Uterus (tissue), 4 donors: ENCODE data around the gene SERHL2. TPM values are rescaled to one million over a fixed set of nuclear protein-coding genes. Genes with fewer than 3 reads are reported as not detected.
"Not testable (repeated sequence)": the region's sequence is repeated elsewhere in the genome, so short reads cannot be mapped to it uniquely, and the experiment has no call there.

Experiments
- DNase-seq, 2 donors: peaks; one replicate each; pipeline ENCODE4 v3.0.0-alpha.2; 2019 to 2020
- H3K27ac ChIP-seq, 2 donors: fragments of 200-600 bp; sonication (generic); 1 replicate in 1 of 2; 2 replicates in 1 of 2; pipeline ENCODE4 v1.5.1; 2016 to 2018
- H3K27me3 ChIP-seq, 2 donors: fragments of 200-600 bp; sonication (generic); one replicate each; pipeline ENCODE4 v1.5.1; 2018 to 2019; ENCODE audit warnings: control low read depth in 1 of 2
- H3K36me3 ChIP-seq, 2 donors: fragments of 200-600 bp; sonication (generic); one replicate each; pipeline ENCODE4 v1.5.1; 2019; ENCODE audit warnings: control low read depth in 1 of 2
- H3K4me1 ChIP-seq, 2 donors: fragments of 200-600 bp; sonication (generic); one replicate each; pipeline ENCODE4 v1.5.1; 2018 to 2019; ENCODE audit warnings: control low read depth in 1 of 2
- H3K4me3 ChIP-seq, 2 donors: fragments of 200-600 bp; sonication (generic); 1 replicate in 1 of 2; 2 replicates in 1 of 2; pipeline ENCODE4 v1.5.1; 2018 to 2019; ENCODE audit warnings: mild to moderate bottlenecking in 1 of 2
- H3K9me3 ChIP-seq, 2 donors: fragments of 200-600 bp; sonication (generic); one replicate each; pipeline ENCODE4 v1.5.1; 2019; ENCODE audit warnings: control low read depth in 1 of 2
- CTCF ChIP-seq, 4 experiments: fragments of 200-600 bp in 2 of 4; fragments of 450-650 bp in 2 of 4; sonication (generic) in 2 of 4; IDR thresholded peaks; one replicate each; pipeline ENCODE4 v1.5.1; 2016 to 2019; ENCODE audit warnings: antibody characterized with exemption in 4 of 4, mild to moderate bottlenecking in 2 of 4, moderate library complexity in 1 of 4
- POLR2A ChIP-seq, 2 donors: fragments of 450-650 bp; IDR thresholded peaks; one replicate each; pipeline ENCODE4 v1.6.1; 2016; ENCODE audit warnings: antibody characterized with exemption in 2 of 2, mild to moderate bottlenecking in 1 of 2, moderate library complexity in 1 of 2
- intact Hi-C: fragments of 100-400 bp; cut with DNase I; formaldehyde crosslinking; loops from one replicate; pipeline ENCODE4 v1.15.1; 2023; ENCODE audit warnings: low total_unique reads
- total RNA-seq, 4 donors: library from RNA; depleted of rRNA in 3 of 4; stranded (reverse); fragments of >200 nt in 3 of 4; gene quantifications; one replicate each; pipeline versions ENCODE4 v1.1.0 to v1.2.4, GENCODE V29; 2014 to 2023
- donor health status: DM: yes; HTN: yes; CAD: no.

SERHL2 gene
- total RNA-seq, 4 donors from 2014 or later = 3.6 to 9.9 (median 6.7) TPM

DNA sequence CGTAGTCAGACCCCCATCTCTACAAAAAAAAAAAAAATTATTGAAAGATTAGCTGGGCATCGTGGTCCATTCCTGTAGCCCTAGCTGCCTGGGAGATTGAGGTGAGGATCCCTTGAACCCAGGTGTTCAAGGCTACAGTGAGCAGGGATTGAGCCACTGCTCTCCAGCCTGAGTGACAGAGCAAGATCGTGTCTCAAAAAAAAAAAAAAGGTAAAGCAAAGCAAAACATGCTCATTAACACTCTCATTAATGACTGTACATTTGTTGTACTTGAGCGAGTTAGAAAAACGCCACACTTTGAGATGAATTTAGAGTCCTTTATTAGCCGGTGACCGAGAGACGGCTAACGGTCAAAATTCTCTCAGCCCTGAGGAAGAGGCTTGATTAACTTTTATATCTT lies 6.2 kb upstream of the SERHL2 start:
- H3K27ac ChIP-seq = no peak overlapping the region
- no peaks in the 10 kb centered on the region for H3K4me1 ChIP-seq
- H3K36me3 ChIP-seq = no peaks in the 10 kb centered on the region
- H3K27me3 ChIP-seq = no peaks in the 10 kb centered on the region
- no peak for TF ChIP-seq CTCF (IDR thresholded peaks at IDR 0.05)
- TF ChIP-seq POLR2A (IDR thresholded peaks at IDR 0.05) = no peak
- DNase-seq = no peak
- no peaks in the 10 kb centered on the region for H3K9me3 ChIP-seq
- H3K4me3 ChIP-seq = no peak overlapping the region
- intact Hi-C loops = no loop called here

DNA sequence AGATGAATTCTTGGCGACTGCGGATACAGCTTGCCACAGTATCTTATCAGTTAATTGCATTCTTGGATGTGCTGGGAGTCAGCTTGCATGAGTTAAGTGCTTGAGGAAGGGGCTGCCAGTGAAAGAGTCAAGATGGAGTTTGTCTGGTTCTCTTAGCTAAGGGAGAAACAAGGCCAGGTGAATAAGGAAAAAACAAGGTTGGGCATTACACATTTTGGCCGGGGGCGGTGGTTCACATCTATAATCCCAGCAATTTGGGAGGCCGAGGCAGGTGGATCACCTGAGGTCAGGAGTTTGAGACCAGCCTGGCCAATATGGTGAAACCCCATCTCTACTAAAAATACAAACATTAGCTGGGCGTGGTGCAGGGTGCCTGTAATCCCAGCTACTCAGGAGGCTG lies 5.6 kb upstream of the SERHL2 start:
- H3K4me1 ChIP-seq, H3K9me3 ChIP-seq, DNase-seq, intact Hi-C loops, H3K27me3 ChIP-seq, H3K4me3 ChIP-seq, H3K36me3 ChIP-seq, H3K27ac ChIP-seq: not testable (repeated sequence)

DNA sequence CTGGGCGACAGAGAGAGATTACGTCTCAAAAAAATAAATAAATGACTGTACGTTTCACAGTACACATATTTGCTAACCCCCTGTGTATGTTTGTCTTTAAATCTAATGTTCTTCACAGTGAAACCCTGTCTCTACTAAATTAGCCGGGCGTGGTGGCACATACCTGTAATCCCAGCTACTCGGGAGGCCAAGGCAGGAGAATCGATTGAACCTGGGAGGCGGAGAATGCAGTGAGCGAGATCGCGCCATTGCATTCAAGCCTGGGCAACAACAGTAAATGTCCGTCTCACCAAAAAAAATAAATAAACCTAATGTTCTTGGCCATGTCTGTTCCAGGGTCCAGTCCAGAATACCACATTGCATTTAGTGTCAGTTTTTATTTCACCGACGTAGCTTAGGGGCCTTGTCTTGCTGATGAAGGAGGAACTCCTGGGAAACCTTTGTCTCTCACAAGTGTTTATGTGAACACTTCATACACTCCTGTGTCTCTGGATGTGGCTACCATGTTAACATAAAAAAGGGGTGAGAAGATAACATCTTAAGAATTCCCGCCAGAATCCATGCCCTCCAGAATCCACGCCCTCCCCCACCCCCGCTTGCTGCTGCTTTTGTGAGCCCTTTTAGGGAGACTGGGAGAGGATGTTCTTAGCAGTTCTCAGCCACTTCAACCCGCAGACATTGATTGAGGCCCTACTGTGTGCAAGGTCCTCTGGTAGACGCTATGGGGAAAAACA lies 5.0 kb upstream of the SERHL2 start:
- no peak for DNase-seq
- TF ChIP-seq CTCF (IDR thresholded peaks at IDR 0.05) (no peak), POLR2A (IDR thresholded peaks at IDR 0.05) (no peak)
- intact Hi-C loops = no loop called here
- Histone ChIP-seq H3K9me3 (no peaks in the 10 kb centered on the region), H3K27me3 (no peaks in the 10 kb centered on the region), H3K27ac (no peak overlapping the region), H3K4me1 (no peaks in the 10 kb centered on the region), H3K4me3 (no peak overlapping the region), H3K36me3 (no peaks in the 10 kb centered on the region)

DNA sequence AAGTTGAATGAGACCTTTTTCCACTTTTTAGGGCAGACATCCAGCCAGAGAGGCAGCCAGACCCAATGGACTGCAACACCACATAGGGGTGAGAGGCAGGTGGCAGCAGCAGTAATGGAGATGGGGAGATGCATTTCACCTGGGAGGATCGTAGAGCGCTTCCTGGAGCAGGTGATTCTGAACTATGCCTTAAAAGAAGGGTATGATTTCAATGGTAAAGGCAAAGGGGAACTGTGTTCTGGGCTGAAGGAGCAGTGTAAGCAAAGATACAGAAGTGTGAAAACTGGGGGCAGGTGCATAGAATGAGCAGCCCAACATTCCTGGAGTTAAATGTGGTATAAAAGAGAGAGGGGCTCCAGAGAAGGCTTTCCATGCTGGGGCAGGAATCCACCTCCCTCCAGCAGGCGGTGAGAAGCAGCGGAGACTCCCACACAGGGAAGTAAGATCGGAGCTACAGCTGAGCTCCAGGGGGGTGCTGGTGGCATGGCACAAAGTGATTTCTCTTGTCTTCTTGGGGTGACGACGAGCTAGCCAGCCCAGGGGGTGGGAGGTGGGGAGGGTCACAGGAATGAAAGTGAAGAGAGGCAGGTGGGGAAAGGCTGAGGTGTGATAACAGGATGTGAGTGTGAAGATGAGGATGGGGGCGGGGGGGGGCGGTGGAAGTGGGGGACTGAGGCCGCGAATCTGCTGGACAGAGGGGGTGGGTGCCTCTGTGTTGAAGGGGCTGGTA lies 4.3 kb upstream of the SERHL2 start:
- no peak for TF ChIP-seq CTCF (IDR thresholded peaks at IDR 0.05)
- no peak for TF ChIP-seq POLR2A (IDR thresholded peaks at IDR 0.05)
- H3K9me3 ChIP-seq = no peaks in the 10 kb centered on the region
- H3K36me3 ChIP-seq = no peaks in the 10 kb centered on the region
- no peak for DNase-seq
- H3K4me3 ChIP-seq = no peak overlapping the region
- H3K27ac ChIP-seq = no peak overlapping the region
- intact Hi-C loops = no loop called here
- peaks cover 0 to 3% of the 10 kb centered on the region in 2 donors for H3K4me1 ChIP-seq
- no peaks in the 10 kb centered on the region for H3K27me3 ChIP-seq

DNA sequence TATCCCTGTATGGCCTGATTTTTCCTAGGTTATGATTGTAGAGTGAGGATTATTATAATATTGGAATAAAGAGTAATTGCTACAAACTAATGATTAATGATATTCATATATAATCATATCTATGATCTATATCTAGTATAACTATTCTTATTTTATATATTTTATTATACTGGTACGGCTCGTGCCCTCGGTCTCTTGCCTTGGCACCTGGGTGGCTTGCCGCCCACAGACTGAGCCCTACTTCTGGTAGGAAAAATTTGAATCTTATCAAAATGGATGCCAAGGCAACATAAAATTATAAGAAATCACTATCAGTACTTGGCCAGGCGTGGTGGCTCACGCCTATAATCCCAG lies 1.5 kb upstream of the SERHL2 start:
- H3K36me3 ChIP-seq, DNase-seq, H3K27ac ChIP-seq, H3K27me3 ChIP-seq, H3K4me1 ChIP-seq, H3K4me3 ChIP-seq, intact Hi-C loops, H3K9me3 ChIP-seq: not testable (repeated sequence)

DNA sequence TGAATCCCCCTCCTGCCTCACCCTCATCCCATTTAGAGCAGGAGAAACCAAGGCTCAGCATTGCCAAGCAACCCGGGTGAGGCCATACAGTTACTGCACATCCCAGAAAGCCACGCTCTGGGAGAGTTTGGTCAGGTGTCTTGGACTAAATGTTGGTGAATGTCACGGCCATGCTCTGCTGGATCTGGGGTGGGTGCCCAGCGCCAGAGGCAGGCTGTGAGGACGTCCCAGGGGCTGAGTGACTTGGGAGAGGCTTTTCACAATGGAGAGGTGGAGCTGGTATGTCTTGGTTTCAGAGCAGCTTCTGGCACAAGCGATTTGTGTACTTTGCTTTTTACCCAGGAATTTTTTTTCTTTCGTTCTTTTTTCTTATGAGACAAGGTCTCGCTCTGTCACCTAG lies 6.6 kb downstream of the SERHL2 start:
- no peak overlapping the region for H3K27ac ChIP-seq
- no peak for DNase-seq
- TF ChIP-seq POLR2A (IDR thresholded peaks at IDR 0.05) = no peak
- TF ChIP-seq CTCF (IDR thresholded peaks at IDR 0.05) = no peak
- no peaks in the 10 kb centered on the region for H3K36me3 ChIP-seq
- intact Hi-C loops = no loop called here
- H3K4me3 ChIP-seq = no peak overlapping the region
- no peaks in the 10 kb centered on the region for H3K27me3 ChIP-seq
- H3K4me1 ChIP-seq = no peaks in the 10 kb centered on the region
- no peaks in the 10 kb centered on the region for H3K9me3 ChIP-seq
